ENCODE measurements around the gene FLOT2. TPM values are rescaled to one million over a fixed set of nuclear protein-coding genes. Genes with fewer than 3 reads are reported as not detected.

Gene FLOT2
- total and polyA plus RNA-seq, 2 donors (not counting 1 experiment from before 2014, with no cell fraction given) = 196 to 270 TPM

DNA sequence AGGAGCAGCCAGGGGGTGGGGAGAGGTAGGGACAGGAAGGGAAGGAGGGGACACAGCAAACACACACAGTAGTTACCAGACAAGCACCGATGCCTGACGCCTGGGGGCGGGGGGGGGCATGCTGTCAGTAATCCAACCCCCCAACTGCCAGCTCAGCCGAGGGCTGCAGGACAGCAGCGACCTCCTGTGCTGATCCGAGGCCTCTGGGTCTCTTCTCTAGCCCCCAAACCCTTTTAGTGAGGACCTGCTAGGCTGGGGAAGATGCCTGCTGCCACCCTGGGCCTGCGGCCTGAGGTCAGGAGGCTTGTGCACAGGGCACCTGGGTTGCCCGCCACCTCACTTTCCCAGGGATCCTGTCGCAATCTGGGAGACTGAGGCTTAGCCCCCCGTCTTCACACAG lies 11.6 kb downstream of the FLOT2 start:
- peaks cover 51% of the 10 kb centered on the region for H3K4me1 Mint-ChIP-seq
- 99% methylated on average over 10 of the region's 10 CpGs for WGBS (ENCODE audit: insufficient coverage)

DNA sequence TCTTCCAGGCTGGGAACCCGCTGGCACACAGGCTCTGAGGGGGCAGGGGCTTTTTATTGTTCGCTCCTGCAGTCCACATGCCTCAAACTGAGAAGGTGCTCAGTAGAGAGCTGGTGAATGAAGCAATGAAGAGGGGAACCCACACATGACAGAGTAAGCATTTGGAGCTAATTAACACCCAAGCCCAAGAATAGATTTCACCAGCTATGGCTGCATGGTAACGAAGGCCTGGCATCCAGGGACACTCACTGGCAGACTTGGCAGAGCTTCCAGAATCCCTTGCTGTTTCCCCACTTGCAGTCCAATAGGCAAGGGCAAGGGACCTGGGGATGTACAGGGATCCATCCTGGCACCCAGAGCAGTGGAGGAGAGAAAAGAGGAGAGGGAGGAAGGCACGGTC lies 12.2 kb downstream of the FLOT2 start:
- Histone ChIP-seq H3K27ac (ENCODE audit: low read length in 2 of 2) (no peak overlapping the region), H3K79me2 (ENCODE audit: control insufficient read depth, insufficient read depth, low read length) (peaks cover 72% of the 10 kb centered on the region), H3K9me3 (ENCODE audit: control extremely low read depth in 1 of 3, control insufficient read depth in 2 of 3, insufficient read depth in 1 of 3, low read length in 2 of 3) (no peaks in the 10 kb centered on the region), H4K20me1 (ENCODE audit: control insufficient read depth, insufficient read depth, low read length, poor library complexity, severe bottlenecking) (peaks cover 94% of the 10 kb centered on the region), H3K27me3 (replicated peaks in 1 of 4; ENCODE audit: control extremely low read depth in 1 of 4, control insufficient read depth in 3 of 4, insufficient read depth in 4 of 4, low read length in 3 of 4) (no peaks in the 10 kb centered on the region), H2AFZ (ENCODE audit: insufficient read depth, low read depth, low read length, poor library complexity, severe bottlenecking) (no peak overlapping the region), H3K4me1 (ENCODE audit: control insufficient read depth in 2 of 2, insufficient read depth in 2 of 2, low read length in 2 of 2) (peaks cover 22 to 37% of the 10 kb centered on the region in 2 donors), H3K9ac (ENCODE audit: low read length) (no peak overlapping the region), H3K4me2 (replicated peaks; ENCODE audit: low read depth, low read length, poor library complexity, severe bottlenecking) (no peak overlapping the region), H3K36me3 (replicated peaks in 1 of 2; ENCODE audit: control extremely low read depth in 1 of 2, control insufficient read depth in 1 of 2, extremely low read depth in 1 of 2, insufficient read depth in 2 of 2, low read length in 1 of 2) (peaks cover 0 to 77% of the 10 kb centered on the region in 2 experiments), H3K4me3 (ENCODE audit: control extremely low read depth in 1 of 5, extremely low read depth in 1 of 5, insufficient read depth in 1 of 5, low read depth in 2 of 5, low read length in 4 of 5) (no peak overlapping the region)
- POLR2A ChIA-PET = no interaction called here
- DNase-seq (no peak), ATAC-seq (ENCODE audit: low read depth) (no peak)
- intact Hi-C loops (cut with micrococcal nuclease) = no loop called here
- no peak for TF ChIP-seq EZH2 (IDR thresholded peaks at IDR 0.05; ENCODE audit: borderline replicate concordance, insufficient read depth, low read depth, low read length, poor library complexity, severe bottlenecking)
- no peak overlapping the region for H3K4me3 Mint-ChIP-seq
- 89% methylated on average over 1 of the region's 4 CpGs for WGBS (ENCODE audit: insufficient coverage)
- no peaks in the 10 kb centered on the region for H3K27me3 Mint-ChIP-seq
- peaks cover 48% of the 10 kb centered on the region for H3K4me1 Mint-ChIP-seq
- H3K9me3 Mint-ChIP-seq (ENCODE audit: insufficient read depth) = no peaks in the 10 kb centered on the region
- no peak overlapping the region for H3K27ac Mint-ChIP-seq
- CTCF ChIA-PET = interaction anchor here (0.7 kb wide), 1 partner anchor 16 kb away, joined by 3 read pairs; no protein-coding TSS in a partner anchor

More for the DNA sequence above, 11.6 kb downstream of the FLOT2 start:
- no peak overlapping the region for H3K9ac ChIP-seq (ENCODE audit: low read length)
- no peak overlapping the region for H2AFZ ChIP-seq (ENCODE audit: insufficient read depth, low read depth, low read length, poor library complexity, severe bottlenecking)
- intact Hi-C loops (cut with micrococcal nuclease) = no loop called here
- no peak overlapping the region for H3K4me3 ChIP-seq (ENCODE audit: control extremely low read depth in 1 of 5, extremely low read depth in 1 of 5, insufficient read depth in 1 of 5, low read depth in 2 of 5, low read length in 4 of 5)
- H3K27ac ChIP-seq (ENCODE audit: low read length in 2 of 2) = no peak overlapping the region
- peaks cover 0 to 74% of the 10 kb centered on the region in 2 experiments for H3K36me3 ChIP-seq (replicated peaks in 1 of 2; ENCODE audit: control extremely low read depth in 1 of 2, control insufficient read depth in 1 of 2, extremely low read depth in 1 of 2, insufficient read depth in 2 of 2, low read length in 1 of 2)
- ChIA-PET CTCF (interaction anchor here (0.6 kb wide), 1 partner anchor 88 kb away, joined by 3 read pairs; no protein-coding TSS in a partner anchor), POLR2A (interaction anchor here (1.0 kb wide), 1 partner anchor 13 kb away, joined by 3 read pairs; no protein-coding TSS in a partner anchor)
- peaks cover 22 to 38% of the 10 kb centered on the region in 2 donors for H3K4me1 ChIP-seq (ENCODE audit: control insufficient read depth in 2 of 2, insufficient read depth in 2 of 2, low read length in 2 of 2)
- Mint-ChIP-seq H3K9me3 (ENCODE audit: insufficient read depth) (no peaks in the 10 kb centered on the region), H3K4me3 (no peak overlapping the region), H3K27ac (no peak overlapping the region), H3K27me3 (no peaks in the 10 kb centered on the region)
- H3K4me2 ChIP-seq (replicated peaks; ENCODE audit: low read depth, low read length, poor library complexity, severe bottlenecking) = no peak overlapping the region
- ATAC-seq (ENCODE audit: low read depth) (no peak), DNase-seq (no peak)
- peaks cover 78% of the 10 kb centered on the region for H3K79me2 ChIP-seq (ENCODE audit: control insufficient read depth, insufficient read depth, low read length)
- H3K9me3 ChIP-seq (ENCODE audit: control extremely low read depth in 1 of 3, control insufficient read depth in 2 of 3, insufficient read depth in 1 of 3, low read length in 2 of 3) = no peaks in the 10 kb centered on the region
- TF ChIP-seq, protein P1, sequence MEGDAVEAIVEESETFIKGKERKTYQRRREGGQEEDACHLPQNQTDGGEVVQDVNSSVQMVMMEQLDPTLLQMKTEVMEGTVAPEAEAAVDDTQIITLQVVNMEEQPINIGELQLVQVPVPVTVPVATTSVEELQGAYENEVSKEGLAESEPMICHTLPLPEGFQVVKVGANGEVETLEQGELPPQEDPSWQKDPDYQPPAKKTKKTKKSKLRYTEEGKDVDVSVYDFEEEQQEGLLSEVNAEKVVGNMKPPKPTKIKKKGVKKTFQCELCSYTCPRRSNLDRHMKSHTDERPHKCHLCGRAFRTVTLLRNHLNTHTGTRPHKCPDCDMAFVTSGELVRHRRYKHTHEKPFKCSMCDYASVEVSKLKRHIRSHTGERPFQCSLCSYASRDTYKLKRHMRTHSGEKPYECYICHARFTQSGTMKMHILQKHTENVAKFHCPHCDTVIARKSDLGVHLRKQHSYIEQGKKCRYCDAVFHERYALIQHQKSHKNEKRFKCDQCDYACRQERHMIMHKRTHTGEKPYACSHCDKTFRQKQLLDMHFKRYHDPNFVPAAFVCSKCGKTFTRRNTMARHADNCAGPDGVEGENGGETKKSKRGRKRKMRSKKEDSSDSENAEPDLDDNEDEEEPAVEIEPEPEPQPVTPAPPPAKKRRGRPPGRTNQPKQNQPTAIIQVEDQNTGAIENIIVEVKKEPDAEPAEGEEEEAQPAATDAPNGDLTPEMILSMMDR (IDR thresholded peaks at IDR 0.05) = no peak
- TF ChIP-seq EZH2 (IDR thresholded peaks at IDR 0.05; ENCODE audit: borderline replicate concordance, insufficient read depth, low read depth, low read length, poor library complexity, severe bottlenecking) = no peak
- no peaks in the 10 kb centered on the region for H3K27me3 ChIP-seq (replicated peaks in 1 of 4; ENCODE audit: control extremely low read depth in 1 of 4, control insufficient read depth in 3 of 4, insufficient read depth in 4 of 4, low read length in 3 of 4)
- H4K20me1 ChIP-seq (ENCODE audit: control insufficient read depth, insufficient read depth, low read length, poor library complexity, severe bottlenecking) = peaks cover 96% of the 10 kb centered on the region

Data from B cell (primary cell).